GM23338 (cell line): ENCODE results near the gene ZNF664. TPM values are rescaled to one million over a fixed set of nuclear protein-coding genes. Genes with fewer than 3 reads are reported as not detected.

ENCODE experiments used
- ATAC-seq: fragments of 200-7000 bp; cut with Tn5 transposase; 3 replicates; pipeline ENCODE4 v1.9.1; 2020
- DNase-seq: peaks from one replicate; pipeline ENCODE4 v3.0.0-alpha.2; 2015; ENCODE audit warnings: low spot score
- H2AFZ ChIP-seq: fragments of 200-600 bp; sonication (generic); 2 replicates; pipeline ENCODE4 v1.8.0; 2016; ENCODE audit warnings: antibody characterized with exemption, mild to moderate bottlenecking, moderate library complexity
- H3F3A ChIP-seq: fragments of 200-600 bp; sonication (generic); replicated peaks from 2 replicates; pipeline ENCODE4 v1.8.0; 2017; ENCODE audit warnings: antibody characterized with exemption, mixed run types, low read depth
- H3K27ac ChIP-seq: fragments of 200-600 bp; sonication (generic); 2 replicates; pipeline ENCODE4 v1.6.1; 2016; ENCODE audit warnings: low read depth
- H3K27me3 ChIP-seq: fragments of 200-600 bp; sonication (generic); 2 replicates; pipeline ENCODE4 v1.8.0; 2016; ENCODE audit warnings: mild to moderate bottlenecking, mixed run types, moderate library complexity; ENCODE audit not compliant: insufficient read depth
- H3K36me3 ChIP-seq: fragments of 200-600 bp; sonication (generic); 2 replicates; pipeline ENCODE4 v1.8.0; 2016; ENCODE audit warnings: mild to moderate bottlenecking; ENCODE audit not compliant: insufficient read depth
- H3K4me1 ChIP-seq: fragments of 200-600 bp; sonication (generic); 2 replicates; pipeline ENCODE4 v1.8.0; 2016; ENCODE audit warnings: mild to moderate bottlenecking, moderate library complexity; ENCODE audit not compliant: insufficient read depth
- H3K4me2 ChIP-seq: fragments of 200-600 bp; sonication (generic); 2 replicates; pipeline ENCODE4 v1.7.1; 2017; ENCODE audit warnings: mixed run types
- H3K4me3 ChIP-seq: fragments of 200-600 bp; sonication (generic); 2 replicates; pipeline ENCODE4 v1.6.1; 2016; ENCODE audit warnings: mixed run types
- H3K79me2 ChIP-seq: fragments of 200-600 bp; sonication (generic); replicated peaks from 2 replicates; pipeline ENCODE4 v1.8.0; 2017; ENCODE audit warnings: mild to moderate bottlenecking; ENCODE audit not compliant: insufficient read depth
- H3K9me2 ChIP-seq: fragments of 200-600 bp; sonication (generic); 2 replicates; pipeline ENCODE4 v1.8.0; 2017; ENCODE audit not compliant: insufficient read depth
- H4K20me1 ChIP-seq: fragments of 200-600 bp; sonication (generic); replicated peaks from 2 replicates; pipeline ENCODE4 v1.8.0; 2017; ENCODE audit warnings: mild to moderate bottlenecking; ENCODE audit not compliant: insufficient read depth
- H3K27ac Mint-ChIP-seq: 2 replicates; pipeline ENCODE4 v1.8.0; 2020; ENCODE audit warnings: inconsistent platforms, mild to moderate bottlenecking, moderate library complexity, mixed read lengths
- H3K27me3 Mint-ChIP-seq: 3 replicates; pipeline ENCODE4 v1.8.0; 2022; ENCODE audit warnings: low read depth, mild to moderate bottlenecking, moderate library complexity, mixed read lengths, inconsistent platforms; ENCODE audit not compliant: insufficient read depth, poor library complexity
- H3K36me3 Mint-ChIP-seq: 3 replicates; pipeline ENCODE4 v1.8.0; 2021; ENCODE audit warnings: low read depth, mild to moderate bottlenecking, inconsistent platforms, moderate library complexity, mixed read lengths
- H3K4me1 Mint-ChIP-seq: 3 replicates; pipeline ENCODE4 v1.8.0; 2020; ENCODE audit warnings: mild to moderate bottlenecking, inconsistent platforms, mixed read lengths
- H3K4me3 Mint-ChIP-seq: 3 replicates; pipeline ENCODE4 v1.8.0; 2021; ENCODE audit warnings: moderate library complexity, mild to moderate bottlenecking, inconsistent platforms, mixed read lengths
- H3K9me3 Mint-ChIP-seq: 3 replicates; pipeline ENCODE4 v1.8.0; 2020; ENCODE audit warnings: moderate library complexity, mild to moderate bottlenecking, inconsistent platforms, mixed read lengths
- CREB1 ChIP-seq: fragments of 250-450 bp; sonication (Bioruptor Pico); IDR thresholded peaks from 2 replicates; pipeline ENCODE4 v1.5.0; 2020; ENCODE audit warnings: low read depth, mild to moderate bottlenecking, moderate library complexity
- CTCF ChIP-seq, 2 experiments: fragments of 200-600 bp in 1 of 2; sonication (generic) in 1 of 2; conservative IDR thresholded peaks; 2 replicates each; pipeline versions ENCODE4 v1.5.1 to v1.6.1; 2016 to 2017; ENCODE audit warnings: antibody characterized with exemption in 2 of 2, low read depth in 2 of 2, mild to moderate bottlenecking in 2 of 2, moderate library complexity in 1 of 2
- EZH2 ChIP-seq: fragments of 200-600 bp; sonication (generic); IDR thresholded peaks from one replicate; pipeline ENCODE4 v1.8.0; 2017; ENCODE audit warnings: antibody characterized with exemption, mild to moderate bottlenecking, low read depth; ENCODE audit not compliant: unreplicated experiment
- EZH2phosphoT487 ChIP-seq: fragments of 200-600 bp; sonication (generic); IDR thresholded peaks from one replicate; pipeline ENCODE4 v1.8.1; 2018; ENCODE audit warnings: antibody characterized with exemption; ENCODE audit not compliant: unreplicated experiment
- JUNB ChIP-seq: IDR thresholded peaks from one replicate; pipeline ENCODE4 v1.6.1; 2016; ENCODE audit warnings: antibody characterized with exemption; ENCODE audit not compliant: unreplicated experiment
- NANOG ChIP-seq: IDR thresholded peaks from 2 replicates; pipeline ENCODE4 v1.6.1; 2016; ENCODE audit warnings: antibody characterized with exemption, borderline replicate concordance
- POLR2AphosphoS5 ChIP-seq: IDR thresholded peaks from 2 replicates; pipeline ENCODE4 v1.6.1; 2016; ENCODE audit warnings: antibody characterized with exemption, low read depth
- STAT1 ChIP-seq: IDR thresholded peaks from one replicate; pipeline ENCODE4 v1.6.1; 2016; ENCODE audit warnings: antibody characterized with exemption; ENCODE audit not compliant: unreplicated experiment
- ZNF114 ChIP-seq: fragments of 250-450 bp; sonication (Bioruptor Pico); IDR thresholded peaks from 2 replicates; pipeline ENCODE4 v1.5.0; 2020; ENCODE audit warnings: mild to moderate bottlenecking, moderate library complexity
- ZNF331 ChIP-seq: fragments of 250-450 bp; sonication (Bioruptor Pico); IDR thresholded peaks from 2 replicates; pipeline ENCODE4 v1.5.0; 2020; ENCODE audit warnings: low read depth, mild to moderate bottlenecking, moderate library complexity
- polyA plus RNA-seq: library from polyadenylated mRNA; unstranded; fragments of >200 nt; fragmentation: Nextera tagmentation; extraction: Ambion mirVana; gene quantifications from 2 replicates; pipeline ENCODE4 v1.2.1, GENCODE V29; 2016
- total RNA-seq: library from RNA; depleted of rRNA; stranded (reverse); fragments of >200 nt; shearing (Covaris generic); gene quantifications from 2 replicates; pipeline ENCODE4 v1.2.3, GENCODE V29; 2014
- TF ChIP-seq, protein P1 (sequence below): IDR thresholded peaks from one replicate; pipeline ENCODE4 v1.6.1; 2018; ENCODE audit warnings: antibody characterized with exemption; ENCODE audit not compliant: unreplicated experiment
- TF ChIP-seq, protein P2 (sequence below): fragments of 250-450 bp; sonication (Bioruptor Pico); IDR thresholded peaks from 2 replicates; pipeline ENCODE4 v1.5.0; 2020; ENCODE audit warnings: mild to moderate bottlenecking, moderate library complexity
- TF ChIP-seq, protein P3 (sequence below): IDR thresholded peaks from 2 replicates; pipeline ENCODE4 v1.6.1; 2016; ENCODE audit warnings: antibody characterized with exemption

The ZNF664 gene
- total and polyA plus RNA-seq, 2 experiments from 2014 or later: 8.1 to 35.2 TPM

- no peak overlapping the region for H2AFZ ChIP-seq
- no peak overlapping the region for H3K4me2 ChIP-seq
- no peak for TF ChIP-seq NANOG
- TF ChIP-seq CTCF (conservative IDR thresholded peaks at IDR 0.05; ENCODE audit: low read depth in 2 of 2): no peak
- TF ChIP-seq EZH2: no peak
- no peak for TF ChIP-seq POLR2AphosphoS5
- TF ChIP-seq, protein P1, sequence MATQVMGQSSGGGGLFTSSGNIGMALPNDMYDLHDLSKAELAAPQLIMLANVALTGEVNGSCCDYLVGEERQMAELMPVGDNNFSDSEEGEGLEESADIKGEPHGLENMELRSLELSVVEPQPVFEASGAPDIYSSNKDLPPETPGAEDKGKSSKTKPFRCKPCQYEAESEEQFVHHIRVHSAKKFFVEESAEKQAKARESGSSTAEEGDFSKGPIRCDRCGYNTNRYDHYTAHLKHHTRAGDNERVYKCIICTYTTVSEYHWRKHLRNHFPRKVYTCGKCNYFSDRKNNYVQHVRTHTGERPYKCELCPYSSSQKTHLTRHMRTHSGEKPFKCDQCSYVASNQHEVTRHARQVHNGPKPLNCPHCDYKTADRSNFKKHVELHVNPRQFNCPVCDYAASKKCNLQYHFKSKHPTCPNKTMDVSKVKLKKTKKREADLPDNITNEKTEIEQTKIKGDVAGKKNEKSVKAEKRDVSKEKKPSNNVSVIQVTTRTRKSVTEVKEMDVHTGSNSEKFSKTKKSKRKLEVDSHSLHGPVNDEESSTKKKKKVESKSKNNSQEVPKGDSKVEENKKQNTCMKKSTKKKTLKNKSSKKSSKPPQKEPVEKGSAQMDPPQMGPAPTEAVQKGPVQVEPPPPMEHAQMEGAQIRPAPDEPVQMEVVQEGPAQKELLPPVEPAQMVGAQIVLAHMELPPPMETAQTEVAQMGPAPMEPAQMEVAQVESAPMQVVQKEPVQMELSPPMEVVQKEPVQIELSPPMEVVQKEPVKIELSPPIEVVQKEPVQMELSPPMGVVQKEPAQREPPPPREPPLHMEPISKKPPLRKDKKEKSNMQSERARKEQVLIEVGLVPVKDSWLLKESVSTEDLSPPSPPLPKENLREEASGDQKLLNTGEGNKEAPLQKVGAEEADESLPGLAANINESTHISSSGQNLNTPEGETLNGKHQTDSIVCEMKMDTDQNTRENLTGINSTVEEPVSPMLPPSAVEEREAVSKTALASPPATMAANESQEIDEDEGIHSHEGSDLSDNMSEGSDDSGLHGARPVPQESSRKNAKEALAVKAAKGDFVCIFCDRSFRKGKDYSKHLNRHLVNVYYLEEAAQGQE: no peak
- TF ChIP-seq ZNF331 (CRISPR knock-in tag): no peak
- TF ChIP-seq, protein P2, sequence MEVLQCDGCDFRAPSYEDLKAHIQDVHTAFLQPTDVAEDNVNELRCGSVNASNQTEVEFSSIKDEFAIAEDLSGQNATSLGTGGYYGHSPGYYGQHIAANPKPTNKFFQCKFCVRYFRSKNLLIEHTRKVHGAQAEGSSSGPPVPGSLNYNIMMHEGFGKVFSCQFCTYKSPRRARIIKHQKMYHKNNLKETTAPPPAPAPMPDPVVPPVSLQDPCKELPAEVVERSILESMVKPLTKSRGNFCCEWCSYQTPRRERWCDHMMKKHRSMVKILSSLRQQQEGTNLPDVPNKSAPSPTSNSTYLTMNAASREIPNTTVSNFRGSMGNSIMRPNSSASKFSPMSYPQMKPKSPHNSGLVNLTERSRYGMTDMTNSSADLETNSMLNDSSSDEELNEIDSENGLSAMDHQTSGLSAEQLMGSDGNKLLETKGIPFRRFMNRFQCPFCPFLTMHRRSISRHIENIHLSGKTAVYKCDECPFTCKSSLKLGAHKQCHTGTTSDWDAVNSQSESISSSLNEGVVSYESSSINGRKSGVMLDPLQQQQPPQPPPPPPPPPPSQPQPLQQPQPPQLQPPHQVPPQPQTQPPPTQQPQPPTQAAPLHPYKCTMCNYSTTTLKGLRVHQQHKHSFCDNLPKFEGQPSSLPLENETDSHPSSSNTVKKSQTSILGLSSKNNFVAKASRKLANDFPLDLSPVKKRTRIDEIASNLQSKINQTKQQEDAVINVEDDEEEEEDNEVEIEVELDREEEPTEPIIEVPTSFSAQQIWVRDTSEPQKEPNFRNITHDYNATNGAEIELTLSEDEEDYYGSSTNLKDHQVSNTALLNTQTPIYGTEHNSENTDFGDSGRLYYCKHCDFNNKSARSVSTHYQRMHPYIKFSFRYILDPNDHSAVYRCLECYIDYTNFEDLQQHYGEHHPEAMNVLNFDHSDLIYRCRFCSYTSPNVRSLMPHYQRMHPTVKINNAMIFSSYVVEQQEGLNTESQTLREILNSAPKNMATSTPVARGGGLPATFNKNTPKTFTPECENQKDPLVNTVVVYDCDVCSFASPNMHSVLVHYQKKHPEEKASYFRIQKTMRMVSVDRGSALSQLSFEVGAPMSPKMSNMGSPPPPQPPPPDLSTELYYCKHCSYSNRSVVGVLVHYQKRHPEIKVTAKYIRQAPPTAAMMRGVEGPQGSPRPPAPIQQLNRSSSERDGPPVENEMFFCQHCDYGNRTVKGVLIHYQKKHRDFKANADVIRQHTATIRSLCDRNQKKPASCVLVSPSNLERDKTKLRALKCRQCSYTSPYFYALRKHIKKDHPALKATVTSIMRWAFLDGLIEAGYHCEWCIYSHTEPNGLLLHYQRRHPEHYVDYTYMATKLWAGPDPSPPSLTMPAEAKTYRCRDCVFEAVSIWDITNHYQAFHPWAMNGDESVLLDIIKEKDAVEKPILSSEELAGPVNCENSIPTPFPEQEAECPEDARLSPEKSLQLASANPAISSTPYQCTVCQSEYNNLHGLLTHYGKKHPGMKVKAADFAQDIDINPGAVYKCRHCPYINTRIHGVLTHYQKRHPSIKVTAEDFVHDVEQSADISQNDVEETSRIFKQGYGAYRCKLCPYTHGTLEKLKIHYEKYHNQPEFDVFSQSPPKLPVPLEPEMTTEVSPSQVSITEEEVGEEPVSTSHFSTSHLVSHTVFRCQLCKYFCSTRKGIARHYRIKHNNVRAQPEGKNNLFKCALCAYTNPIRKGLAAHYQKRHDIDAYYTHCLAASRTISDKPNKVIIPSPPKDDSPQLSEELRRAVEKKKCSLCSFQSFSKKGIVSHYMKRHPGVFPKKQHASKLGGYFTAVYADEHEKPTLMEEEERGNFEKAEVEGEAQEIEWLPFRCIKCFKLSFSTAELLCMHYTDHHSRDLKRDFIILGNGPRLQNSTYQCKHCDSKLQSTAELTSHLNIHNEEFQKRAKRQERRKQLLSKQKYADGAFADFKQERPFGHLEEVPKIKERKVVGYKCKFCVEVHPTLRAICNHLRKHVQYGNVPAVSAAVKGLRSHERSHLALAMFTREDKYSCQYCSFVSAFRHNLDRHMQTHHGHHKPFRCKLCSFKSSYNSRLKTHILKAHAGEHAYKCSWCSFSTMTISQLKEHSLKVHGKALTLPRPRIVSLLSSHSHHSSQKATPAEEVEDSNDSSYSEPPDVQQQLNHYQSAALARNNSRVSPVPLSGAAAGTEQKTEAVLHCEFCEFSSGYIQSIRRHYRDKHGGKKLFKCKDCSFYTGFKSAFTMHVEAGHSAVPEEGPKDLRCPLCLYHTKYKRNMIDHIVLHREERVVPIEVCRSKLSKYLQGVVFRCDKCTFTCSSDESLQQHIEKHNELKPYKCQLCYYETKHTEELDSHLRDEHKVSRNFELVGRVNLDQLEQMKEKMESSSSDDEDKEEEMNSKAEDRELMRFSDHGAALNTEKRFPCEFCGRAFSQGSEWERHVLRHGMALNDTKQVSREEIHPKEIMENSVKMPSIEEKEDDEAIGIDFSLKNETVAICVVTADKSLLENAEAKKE (CRISPR knock-in tag): no peak
- no peak for TF ChIP-seq JUNB
- no peak for TF ChIP-seq STAT1
- no peak for TF ChIP-seq EZH2phosphoT487
- no peak for TF ChIP-seq ZNF114 (CRISPR knock-in tag)
- TF ChIP-seq, protein P3, sequence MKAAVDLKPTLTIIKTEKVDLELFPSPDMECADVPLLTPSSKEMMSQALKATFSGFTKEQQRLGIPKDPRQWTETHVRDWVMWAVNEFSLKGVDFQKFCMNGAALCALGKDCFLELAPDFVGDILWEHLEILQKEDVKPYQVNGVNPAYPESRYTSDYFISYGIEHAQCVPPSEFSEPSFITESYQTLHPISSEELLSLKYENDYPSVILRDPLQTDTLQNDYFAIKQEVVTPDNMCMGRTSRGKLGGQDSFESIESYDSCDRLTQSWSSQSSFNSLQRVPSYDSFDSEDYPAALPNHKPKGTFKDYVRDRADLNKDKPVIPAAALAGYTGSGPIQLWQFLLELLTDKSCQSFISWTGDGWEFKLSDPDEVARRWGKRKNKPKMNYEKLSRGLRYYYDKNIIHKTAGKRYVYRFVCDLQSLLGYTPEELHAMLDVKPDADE: no peak
- no peak for TF ChIP-seq CREB1
- DNase-seq (no peak), ATAC-seq (no peak)
- Mint-ChIP-seq H3K9me3 (peaks cover 15% of the 10 kb centered on the region), H3K4me1 (peaks cover 4% of the 10 kb centered on the region; the same call in 2 of the 3 replicates), H3K36me3 (peaks cover 4% of the 10 kb centered on the region; the same call in 2 of the 3 replicates), H3K27ac (no peak overlapping the region), H3K4me3 (no peak overlapping the region), H3K27me3 (peaks cover 6% of the 10 kb centered on the region)
- H3K27ac ChIP-seq: no peak overlapping the region
- no peaks in the 10 kb centered on the region for H3K27me3 ChIP-seq
- H3K4me1 ChIP-seq: no peaks in the 10 kb centered on the region
- H3K9me2 ChIP-seq: no peaks in the 10 kb centered on the region
- no peaks in the 10 kb centered on the region for H3K79me2 ChIP-seq
- H3K36me3 ChIP-seq: no peaks in the 10 kb centered on the region
- no peaks in the 10 kb centered on the region for H4K20me1 ChIP-seq
- H3F3A ChIP-seq: no peaks in the 10 kb centered on the region
- H3K4me3 ChIP-seq: no peak overlapping the region
Observed at GRCh38 chr12:124028555-124028925, 55.5 kb downstream of the ZNF664 start.
